DMS79 treated with DMSO at 0.1 percent for 48 hours (cell line): ENCODE data around the gene MAD1L1.
"Not testable (repeated sequence)": the region's sequence is repeated elsewhere in the genome, so short reads cannot be mapped to it uniquely, and the experiment has no call there.

Experiments used
- DNase-seq: peaks from one replicate; lab custom pipeline; 2025; lab: John Stamatoyannopoulos, UW

The MAD1L1 gene

DNA sequence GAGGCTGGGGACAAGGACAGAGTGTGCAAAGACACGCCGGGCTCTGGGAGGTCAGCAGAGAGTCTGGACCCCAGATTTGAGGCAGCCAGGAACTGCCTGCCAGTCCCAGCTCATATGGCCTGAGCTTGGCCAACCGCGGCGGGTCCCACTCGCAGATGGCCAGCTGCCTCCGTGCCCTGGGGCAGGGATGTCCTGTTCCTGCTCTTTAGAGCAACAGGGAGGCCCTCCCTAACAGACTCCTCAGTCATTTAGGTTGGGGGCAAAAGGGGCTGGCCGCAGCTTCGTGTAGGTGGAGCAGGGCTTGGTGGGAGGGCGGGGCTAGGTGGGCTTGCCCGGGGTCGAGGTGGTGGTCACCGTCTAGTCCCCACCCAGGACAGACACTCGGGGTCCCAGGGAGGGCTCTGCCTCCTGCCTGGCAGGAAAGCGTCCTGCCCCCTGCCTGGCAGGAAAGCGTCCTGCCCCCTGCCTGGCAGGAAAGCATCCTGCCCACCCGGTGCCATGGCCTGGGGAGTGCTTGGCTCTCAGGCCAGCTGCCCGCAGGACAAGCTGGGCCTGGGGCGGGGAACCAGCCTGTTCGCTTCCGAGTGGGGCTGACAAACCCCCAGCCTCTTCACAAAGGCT is 393.7 kb downstream of the MAD1L1 start:
- not testable (repeated sequence) for DNase-seq

DNA sequence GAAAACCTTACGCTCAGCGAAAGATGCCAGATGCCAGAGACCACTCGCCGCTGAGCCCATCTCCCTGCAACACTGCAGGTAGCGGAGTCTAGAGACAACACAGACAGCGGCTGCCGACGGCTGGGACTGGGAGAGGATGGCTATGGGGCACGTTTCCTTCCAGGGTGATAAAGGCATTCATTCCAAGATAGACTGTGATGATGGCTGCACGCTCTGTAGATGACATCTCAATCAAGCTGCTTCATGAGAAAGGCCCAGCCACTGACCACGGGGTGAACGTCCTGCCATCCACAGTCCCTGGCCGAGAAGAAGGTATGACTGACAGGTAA is 394.2 kb downstream of the MAD1L1 start:
- DNase-seq, result not testable (repeated sequence)

DNA sequence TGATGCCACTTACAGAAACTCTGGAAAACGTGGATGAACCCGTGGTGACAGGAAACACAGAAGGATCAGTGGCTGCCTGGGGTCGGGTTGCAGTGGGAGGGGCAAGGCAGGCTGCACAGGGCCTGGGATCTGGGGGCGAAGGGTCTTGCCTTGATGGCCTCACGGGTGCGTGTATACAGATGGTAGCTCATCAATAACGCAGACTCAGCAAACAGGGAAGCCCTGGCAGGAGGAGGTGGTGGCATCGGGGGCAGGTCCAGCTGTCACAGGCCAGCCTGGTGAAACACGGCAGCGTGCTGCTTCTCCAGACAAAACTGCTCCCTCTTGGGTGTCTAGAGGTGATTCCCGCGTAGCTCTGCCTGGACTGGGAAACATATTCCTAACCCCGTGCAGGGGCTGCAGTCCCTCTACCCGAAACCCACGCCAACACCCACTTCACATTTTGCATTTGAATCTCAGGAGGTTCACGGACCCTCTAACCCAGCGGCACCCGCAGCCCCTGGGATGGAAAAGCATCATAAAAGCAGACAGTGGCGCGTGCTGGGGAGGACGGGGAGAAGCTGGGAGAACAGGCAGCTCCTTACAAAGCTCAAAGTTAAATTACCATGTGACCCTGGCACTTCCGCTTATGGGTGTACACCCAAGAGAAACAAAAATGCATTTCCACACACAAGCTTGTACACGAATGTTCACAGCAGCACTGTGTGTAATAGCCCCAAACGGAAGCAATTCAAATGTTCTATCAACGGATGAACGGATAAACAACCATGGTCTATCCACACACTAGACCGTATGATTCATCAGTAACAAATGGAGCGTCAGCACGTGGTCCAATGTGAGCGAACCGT is 394.8 kb downstream of the MAD1L1 start:
- DNase-seq, result not testable (repeated sequence)

DNA sequence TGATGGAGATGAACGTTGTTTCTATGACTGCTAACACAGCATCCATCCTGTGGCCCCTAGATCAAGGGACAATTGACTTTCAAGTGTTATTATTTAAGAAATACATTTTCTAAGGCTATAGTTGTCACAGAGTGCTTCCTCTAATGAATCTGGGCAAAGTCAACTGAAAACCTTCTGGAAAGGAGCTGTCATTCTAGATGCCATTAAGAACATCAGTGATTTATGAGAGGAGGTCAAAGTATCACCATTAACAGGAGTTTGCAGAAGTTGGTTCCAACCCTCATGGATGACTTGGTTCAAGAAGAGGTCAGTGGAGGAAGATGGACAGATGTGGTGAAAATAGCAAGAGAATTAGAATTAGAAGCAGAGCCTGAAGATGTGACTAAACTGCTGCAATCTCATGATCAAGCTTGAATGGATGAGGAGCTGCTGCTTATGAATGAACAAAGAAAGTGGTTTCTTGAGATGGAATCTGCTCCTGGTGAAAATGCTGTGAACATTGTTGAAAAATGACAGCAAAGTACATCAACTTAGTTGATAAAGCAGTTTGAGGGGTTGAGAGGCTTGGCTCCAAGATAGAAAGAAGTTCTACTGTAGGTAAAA is 400.7 kb downstream of the MAD1L1 start:
- not testable (repeated sequence) for DNase-seq

DNA sequence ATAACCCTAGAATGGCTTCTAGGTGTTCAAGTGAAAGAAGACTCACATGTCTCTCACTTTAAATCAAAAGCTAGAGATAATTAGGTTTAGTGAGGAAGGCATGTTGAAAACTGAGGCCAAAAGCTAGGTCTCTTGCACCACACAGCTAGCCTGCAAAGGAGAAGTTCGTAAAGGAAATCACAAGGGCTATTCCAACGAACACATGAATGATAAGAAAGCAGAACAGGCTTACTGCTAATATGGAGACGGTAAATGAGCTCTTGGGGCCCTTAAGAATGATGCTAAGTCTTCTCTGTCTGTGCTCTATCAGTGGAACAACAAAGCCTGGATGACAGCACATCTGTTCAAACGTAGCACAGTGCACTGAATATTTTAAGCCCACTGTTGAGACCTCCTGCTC is 401.3 kb downstream of the MAD1L1 start:
- not testable (repeated sequence) for DNase-seq

DNA sequence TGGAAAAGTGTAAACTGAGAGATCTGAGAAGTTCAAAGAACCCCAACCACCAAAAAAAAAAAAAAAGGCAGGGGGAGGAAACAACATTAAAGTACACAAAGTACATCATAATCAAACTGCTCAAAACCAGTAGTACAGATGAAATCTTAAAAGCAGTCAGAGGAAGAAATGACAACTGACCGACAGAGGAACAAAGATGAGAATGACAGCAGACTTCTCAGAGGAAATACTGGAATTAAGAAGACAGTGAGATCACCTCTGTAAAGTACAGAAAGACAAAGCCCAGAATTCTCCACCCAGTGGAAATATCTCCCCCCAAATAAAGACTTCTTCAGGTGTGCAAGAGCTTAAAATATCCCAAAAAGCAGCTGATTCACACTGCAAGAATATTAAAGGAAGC is 403.1 kb downstream of the MAD1L1 start:
- not testable (repeated sequence) for DNase-seq

DNA sequence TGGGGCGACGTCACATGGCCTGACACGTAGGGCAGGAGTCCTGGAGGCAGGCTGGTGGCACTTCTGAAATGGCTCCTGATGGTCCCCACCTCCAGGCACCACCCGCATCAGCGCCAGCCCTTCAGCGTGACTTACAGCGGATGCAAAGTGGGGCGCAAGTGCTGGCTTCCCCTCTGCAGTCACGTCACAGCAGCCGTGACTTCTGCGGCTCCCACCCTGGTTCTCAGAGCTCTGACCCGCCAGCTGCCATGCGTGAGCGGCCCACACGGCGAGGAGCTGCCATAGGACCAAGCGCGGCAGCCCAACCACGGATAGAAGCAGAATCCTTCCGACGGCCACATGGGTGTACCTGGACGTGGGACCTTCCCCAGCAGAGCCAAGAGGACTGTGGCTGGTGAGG is 403.6 kb downstream of the MAD1L1 start:
- no peak for DNase-seq

DNA sequence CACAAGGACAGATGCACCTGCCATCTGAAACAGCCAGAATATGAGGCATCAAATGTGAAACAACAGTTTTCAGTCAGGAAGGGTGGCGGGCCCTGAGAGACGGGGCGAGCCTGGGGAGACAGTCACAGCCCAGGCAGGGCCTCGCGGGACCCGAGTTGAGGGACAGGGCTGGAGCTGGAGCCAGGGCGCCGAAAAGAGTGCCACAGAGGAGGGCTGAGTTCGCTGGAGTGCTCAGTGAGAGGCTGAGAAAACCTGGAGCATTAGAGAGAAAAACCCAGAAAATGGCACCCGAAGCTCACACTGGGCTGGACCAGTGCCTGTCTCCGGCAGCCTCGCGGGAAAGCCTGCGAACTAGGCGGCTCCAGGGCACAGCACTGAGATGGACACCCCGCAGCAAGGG is 404.6 kb downstream of the MAD1L1 start:
- DNase-seq, result not testable (repeated sequence)

DNA sequence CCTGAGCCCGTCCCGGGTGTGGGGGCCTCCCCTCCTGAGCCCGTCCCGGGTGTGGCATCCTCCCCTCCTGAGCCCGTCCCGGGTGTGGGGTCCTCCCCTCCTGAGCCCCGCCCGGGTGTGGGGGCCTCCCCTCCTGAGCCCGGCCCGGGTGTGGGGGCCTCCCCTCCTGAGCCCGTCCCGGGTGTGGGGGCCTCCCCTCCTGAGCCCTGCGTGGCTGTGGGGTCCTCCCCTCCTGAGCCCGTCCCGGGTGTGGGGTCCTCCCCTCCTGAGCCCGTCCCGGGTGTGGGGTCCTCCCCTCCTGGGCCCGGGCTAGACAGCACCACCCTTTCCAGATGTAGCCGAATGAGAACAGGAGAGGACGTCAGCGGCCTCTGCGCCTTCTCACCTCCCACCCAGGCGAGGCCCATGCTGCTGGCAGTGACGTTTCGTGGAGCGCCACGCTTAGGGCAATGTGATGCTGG is 405.2 kb downstream of the MAD1L1 start:
- not testable (repeated sequence) for DNase-seq

DNA sequence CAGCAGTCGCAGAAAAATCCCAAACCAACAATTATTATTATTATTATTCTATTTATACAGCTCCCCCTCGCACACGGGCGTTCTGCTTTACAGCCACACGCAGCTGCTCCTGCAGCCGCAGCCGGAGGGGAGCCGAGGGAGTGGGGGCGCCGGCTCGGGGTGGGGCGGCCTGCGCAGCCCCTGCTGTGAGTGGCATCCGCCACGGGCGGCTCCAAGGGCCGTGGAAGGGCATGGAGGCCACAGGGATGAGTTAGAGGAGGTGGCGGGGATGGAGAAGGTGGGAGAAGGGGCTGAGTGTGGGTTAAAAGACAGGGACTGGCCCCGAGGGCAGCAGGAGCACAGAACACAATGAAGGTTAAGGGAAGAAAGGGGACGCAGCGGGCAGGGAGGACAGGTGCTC is 405.8 kb downstream of the MAD1L1 start:
- DNase-seq, result not testable (repeated sequence)

DNA sequence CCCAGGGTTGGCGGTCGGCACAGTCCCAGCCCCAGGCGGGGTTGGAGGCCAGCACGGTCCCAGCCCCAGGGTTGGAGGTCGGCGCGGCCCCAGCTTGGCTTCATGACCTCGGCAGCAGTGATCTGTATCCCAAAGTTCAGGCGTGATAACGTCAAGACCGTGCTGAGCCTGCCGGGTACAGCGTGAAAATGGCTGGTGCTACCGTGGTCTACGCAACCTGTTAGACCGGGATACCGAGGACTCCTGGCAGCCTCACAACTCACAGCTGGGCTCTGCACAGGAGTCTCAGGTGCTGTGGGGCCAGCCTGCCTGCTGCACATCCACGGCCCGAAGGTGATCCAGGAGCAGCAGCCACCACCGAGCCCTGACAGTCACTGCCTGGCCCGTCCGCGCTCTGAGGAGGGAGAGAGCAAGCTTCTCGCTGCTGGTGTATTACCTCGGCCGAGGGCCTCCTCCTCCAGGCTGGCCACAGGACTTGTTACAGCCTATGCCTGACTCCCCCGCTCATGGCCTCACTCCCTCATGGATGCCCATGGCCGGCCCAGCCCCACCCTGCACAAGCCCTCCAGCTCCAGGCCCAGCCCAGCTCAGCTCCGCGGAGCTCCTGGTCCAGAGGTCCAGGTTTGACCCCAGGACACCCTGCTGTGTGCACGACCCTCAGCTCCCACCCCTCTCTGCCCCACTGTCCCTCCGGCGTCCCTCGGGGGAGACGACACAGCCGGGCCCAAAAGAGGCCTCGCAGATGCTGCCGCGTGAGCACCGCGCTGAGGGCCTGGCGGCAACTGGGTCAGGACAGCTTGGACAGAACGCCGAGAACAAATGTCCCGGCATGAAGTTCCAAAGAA is 406.6 kb downstream of the MAD1L1 start:
- DNase-seq, result no peak

DNA sequence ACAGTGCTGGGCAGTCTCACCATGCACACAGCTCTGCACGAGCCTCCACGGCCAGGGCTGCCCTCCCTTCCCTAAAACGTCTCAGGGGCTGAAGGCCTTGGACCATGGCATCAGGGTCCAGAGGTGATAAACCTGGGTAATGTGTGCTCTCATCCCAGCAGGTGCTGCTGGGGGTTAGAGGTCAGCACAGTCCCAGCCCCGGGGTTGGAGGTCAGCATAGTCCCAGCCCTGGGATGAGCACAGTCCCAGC is 407.2 kb downstream of the MAD1L1 start:
- not testable (repeated sequence) for DNase-seq

DNA sequence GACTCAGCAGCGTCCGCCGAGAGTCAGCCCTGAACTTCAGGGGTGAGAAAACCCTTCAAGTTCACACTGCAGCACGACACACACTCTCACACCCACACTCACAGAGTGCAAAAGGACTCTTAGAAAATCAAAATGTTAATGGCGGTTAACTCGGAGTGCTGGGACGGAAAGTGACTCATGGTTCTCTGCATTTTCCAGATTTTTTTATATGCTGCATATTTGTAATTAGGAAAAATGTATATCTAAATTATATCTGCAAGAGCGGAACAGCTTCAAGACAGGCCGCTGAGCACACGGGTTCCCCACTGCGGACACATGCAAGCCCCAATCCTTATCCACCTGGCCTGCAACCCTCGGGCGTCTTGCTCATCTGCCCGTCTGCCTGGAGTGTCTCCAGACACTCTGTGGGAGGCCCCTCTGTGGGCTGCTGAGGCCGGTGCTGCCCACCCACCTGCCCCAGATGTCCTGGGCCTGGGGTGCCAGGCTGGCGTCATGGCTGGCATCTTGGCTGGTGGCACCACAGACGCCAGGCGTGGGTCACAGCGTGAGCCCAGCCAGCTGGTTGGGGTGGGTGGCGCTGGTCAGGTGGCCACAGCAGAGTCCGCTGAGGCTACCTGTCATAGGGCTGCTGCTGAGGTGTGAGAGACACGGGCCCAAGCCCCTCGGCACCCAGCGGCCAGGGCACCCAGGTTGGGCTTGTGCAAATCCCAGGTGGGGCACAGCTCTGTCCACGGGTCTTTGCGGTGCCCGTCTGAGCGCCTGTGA is 407.7 kb downstream of the MAD1L1 start:
- not testable (repeated sequence) for DNase-seq

DNA sequence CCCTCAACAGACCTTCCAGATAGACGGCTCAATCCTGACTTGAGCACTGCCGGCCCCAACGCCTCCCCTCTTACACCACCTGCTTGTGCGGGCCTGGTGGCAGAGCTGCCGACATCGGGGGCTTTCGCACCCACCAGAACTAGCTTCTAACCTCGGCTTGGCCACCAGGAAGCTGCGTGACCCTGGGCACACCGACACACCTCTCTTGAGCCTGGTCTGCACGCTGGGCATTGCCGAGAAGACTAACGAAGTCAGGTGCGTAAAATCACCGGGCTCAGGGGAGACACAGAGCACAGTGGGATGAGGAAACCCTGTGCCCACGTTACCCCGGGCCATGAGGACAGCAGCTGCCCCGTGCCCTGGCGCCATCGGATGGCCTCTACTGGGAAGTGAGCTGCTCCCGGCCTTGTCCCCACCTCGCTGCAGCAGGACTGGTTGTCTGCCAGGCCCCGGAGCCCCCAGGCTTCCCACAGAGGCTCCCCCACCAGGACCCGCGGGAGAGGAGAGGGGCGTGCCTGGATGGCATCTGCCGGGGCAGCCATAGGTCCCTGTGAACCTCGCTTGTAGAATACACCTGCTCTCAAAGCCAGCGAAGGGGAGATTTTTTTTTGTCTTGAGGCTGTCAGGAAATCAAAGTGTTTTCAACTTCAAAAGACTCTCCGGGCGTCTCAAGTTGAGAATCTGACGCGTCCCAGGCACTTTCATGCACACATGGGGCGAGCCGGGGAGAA is 408.4 kb downstream of the MAD1L1 start:
- DNase-seq, result not testable (repeated sequence)

DNA sequence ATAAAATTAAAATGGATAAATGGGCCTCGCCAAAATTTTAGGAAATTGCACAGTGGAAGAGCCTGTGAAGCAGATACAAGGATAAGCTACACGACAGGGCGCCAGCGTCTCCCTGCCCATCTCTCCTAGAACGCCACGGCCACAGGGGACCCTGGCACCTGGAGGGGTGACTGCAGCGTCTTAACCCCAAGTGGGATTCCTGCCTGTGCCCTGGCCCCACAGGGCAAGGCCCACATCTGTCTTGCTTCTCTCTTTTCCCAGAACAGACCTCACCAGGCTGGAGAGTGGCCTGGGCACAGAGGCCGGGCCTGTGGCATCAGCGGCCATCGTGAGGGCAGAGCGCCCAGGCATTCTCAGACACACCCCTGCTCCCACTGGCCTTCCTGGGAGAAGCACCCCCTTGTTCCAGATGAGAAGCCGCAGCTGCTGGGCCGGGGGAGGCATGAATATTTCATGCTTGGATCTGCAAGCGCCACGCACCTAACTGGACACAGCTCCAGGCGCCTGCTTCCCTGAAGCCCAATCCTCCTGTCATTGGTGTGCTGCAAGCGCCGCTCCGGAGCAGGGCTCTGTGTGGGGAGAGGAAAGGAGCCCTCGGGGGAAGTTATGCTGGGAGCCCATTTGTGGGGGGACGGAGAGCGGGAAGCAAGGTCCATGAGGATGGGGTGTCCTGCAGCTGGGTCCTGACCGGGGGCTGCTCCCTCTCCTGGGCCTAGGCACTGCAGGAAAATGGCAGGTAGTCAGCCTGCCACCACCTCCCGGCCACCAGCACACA is 409.2 kb downstream of the MAD1L1 start:
- DNase-seq, result no peak

DNA sequence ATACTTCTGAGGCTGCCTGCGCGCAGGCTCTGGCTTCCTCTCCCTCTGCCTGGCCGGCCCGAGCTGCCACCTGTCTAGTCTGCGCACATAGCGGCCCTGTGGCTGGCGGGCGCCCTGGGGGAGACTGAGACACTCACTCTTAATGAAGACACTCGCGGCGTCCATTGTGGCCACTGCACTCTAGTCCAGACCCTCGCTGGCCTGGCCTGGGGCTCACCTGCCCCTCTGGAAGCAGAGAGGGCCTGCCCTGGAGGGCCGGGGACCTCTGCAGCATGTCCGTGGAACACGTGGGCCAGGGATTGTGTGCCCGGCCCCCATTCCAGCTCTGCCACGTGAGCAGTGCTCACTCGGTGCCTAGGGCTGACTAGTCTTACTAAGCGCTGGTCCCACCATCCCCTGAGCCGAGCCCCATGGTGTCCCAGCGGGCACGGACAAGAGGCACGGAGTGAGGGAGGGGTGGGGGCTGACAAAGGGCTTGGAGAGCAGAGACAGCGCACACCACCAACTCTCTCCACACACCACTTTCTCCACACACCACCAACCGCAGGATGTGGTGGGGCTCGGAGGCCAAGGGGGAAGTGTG is 413.4 kb downstream of the MAD1L1 start:
- no peak for DNase-seq

DNA sequence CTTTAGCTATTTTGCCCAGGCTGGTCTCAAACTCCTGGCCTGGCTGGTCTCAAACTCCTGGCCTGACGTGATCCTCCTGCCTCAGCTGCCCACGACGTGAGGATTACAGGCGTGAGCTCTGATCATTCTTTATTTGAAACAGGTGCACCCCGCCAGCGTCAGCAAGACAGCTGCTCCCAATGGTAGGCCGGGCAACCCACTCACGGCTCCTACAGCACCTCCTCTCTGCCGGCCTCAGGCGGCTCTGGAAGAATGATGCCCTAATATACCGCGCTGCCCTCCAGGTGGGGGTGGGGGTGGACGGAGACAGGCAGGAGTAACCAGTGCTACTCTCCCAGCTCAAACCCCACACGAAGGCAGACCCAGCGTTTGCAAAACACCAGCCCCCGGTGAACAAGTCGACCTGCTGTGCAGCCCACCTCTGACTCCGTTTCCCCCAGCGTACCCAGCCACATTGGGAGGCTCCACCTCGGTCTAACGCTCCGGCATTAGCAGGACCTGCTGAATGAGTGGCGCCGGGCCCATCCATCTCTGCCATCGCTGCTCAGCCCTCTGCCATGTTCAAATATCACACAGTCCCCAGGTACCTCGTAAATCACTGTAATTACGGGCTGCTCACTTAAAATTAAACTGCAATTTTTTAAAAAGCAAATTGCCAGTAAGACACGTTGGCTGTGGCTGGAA is 414.0 kb downstream of the MAD1L1 start:
- no peak for DNase-seq

DNA sequence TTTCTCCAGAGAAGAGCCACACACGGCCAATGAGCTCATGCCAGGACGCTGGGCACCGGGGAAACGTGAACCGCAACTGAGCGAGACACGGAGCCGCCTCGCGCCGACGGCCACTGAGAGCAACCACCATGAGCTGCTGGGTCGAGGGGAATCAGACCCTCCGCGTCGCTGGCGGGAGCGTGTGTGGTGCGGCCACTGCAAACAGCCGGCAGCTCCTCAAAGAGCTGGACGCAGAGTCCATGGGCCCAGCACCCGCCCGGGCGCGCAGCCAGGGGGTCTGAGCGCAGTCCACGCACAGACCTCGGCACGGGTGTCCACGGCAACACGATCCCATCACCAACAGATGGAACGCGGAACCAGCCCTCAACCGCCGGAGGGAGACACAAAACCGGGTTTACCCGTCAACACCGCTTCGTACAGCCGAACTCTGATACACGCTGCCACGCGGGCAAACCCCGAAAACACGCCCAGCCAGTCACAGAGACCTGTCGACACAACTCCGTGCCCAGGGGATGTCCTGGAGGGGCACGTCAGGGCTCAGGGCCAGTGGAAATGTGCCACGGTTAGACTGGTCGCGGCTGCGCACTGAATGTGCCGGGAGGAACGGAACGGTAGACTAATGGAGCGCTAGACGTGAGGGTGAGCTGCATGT is 415.6 kb downstream of the MAD1L1 start:
- DNase-seq, result no peak

DNA sequence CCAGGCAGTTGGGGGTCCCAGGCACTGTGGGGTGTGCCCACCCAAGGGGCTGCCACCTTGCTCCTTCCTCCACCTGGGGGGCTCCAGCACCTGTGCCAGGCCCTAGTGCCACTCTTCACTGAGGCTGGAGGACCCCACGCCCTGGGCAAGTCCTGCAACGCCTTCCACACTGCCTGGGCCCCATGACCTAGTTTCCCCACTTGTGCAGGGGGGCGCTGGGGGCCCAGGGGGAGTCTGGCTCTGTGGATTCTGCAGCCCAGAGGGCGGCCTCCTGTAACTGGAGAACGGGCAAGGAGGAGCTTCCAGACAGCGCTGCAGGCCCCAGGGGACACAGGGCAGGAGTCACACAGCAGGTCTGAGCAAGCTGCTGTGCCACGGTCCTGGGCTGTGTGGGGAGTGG is 416.3 kb downstream of the MAD1L1 start:
- not testable (repeated sequence) for DNase-seq
